ENCODE results near the gene CKM. TPM values are rescaled to one million over a fixed set of nuclear protein-coding genes. Genes with fewer than 3 reads are reported as not detected.

CKM gene
- not detected in 2 replicates for total RNA-seq (2014; rRNA removed; shearing (Covaris generic))

GRCh38 chr19:45322744-45323281 lies at the start of gene CKM:
TSS of gene CKM (minus strand) at chr19:45322875. CDS start at chr19:45319713, 3,162 bp downstream.
- H3K27me3 ChIP-seq (ENCODE audit: control insufficient read depth, insufficient read depth, low read length) = peaks cover 14% of the 10 kb centered on the region
- H3K4me3 ChIP-seq (ENCODE audit: insufficient read depth, low read depth, low read length) = peak within 1 kb of the TSS; percentile 44
- peak; percentile 72 for DNase-seq
- no peaks in the 10 kb centered on the region for H3K36me3 ChIP-seq (replicated peaks; ENCODE audit: control insufficient read depth, insufficient read depth, low read length)

DNA sequence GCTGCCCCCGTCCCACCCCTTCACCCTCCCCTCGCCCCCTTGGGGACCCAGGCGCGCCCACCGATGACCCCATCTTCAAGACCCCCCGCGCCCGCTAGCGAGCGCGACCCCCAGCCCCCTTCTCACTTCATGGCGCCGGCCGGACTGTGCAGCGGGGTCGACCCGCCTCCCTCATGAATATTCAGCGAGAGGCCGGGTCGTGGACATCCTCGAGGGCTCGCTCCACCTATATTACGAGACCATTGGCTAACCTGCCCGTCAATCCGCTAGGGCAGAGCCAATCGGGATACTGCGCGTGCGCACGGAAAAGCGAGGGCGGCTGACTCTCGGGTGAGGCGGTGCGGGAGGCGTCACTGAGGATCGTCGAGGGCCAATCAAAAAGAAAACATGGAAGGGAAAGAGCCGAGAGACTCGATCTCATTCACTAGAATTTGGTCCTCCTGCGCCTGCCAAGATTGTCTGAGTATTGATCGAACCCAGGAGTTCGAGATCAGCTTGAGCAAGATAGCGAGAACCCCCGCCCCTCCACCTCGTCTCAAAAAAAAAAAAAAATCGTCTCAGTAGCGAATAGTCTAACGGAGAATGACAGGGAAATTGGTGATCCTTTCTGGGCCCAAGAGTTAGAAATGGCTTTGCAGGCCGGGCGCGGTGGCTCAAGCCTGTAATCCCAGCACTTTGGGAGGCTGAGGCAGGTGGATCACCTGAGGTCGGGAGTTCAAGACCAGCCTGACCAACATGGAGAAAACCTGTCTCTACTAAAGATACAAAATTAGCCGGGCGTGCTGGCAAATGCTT lies 47.9 kb upstream of the CKM start, which contains the start of gene ERCC2:
Gene ERCC2 (minus strand): TSS at position 164 of the 795 bp plus-strand sequence. CDS start 33 bp downstream, at position 131.
- peak within 1 kb of the TSS; percentile 94 for H3K4me3 ChIP-seq (ENCODE audit: insufficient read depth, low read depth, low read length)
- peaks cover 9% of the 10 kb centered on the region for H3K36me3 ChIP-seq (replicated peaks; ENCODE audit: control insufficient read depth, insufficient read depth, low read length)
- peak; percentile 100 for DNase-seq
- no peaks in the 10 kb centered on the region for H3K27me3 ChIP-seq (ENCODE audit: control insufficient read depth, insufficient read depth, low read length)

DNA sequence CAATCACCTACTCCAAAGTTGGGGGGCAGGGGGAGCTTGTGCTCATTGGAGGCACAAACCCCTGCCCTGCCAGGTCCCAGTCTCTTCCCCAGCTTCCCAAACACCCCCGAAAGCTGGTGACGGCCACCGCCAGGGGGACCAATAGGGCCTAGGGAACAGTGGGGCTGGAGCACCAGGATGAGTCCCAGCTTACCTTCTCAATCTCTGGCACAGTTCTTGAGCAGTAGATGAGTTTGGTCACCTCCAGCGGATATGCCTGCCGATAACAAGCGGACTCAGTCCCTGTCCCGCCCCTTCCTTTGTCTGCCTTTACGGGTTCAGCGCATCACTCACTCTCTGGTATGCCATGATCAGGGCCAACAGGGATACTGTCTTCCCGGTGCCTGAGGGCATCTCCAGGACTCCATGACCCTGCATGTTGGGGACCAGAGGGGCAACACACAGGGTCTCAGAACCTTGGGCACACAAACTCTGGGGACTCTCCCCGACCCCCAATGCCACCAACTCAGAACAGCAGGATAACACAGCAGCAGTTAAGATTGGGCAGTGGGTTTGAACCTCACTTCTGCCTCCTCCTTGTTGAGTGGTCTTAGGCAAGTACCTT lies 46.2 kb upstream of the CKM start:
- DNase-seq = peak; percentile 68
- H3K4me3 ChIP-seq (ENCODE audit: insufficient read depth, low read depth, low read length) = no peak overlapping the region
- peaks cover 13% of the 10 kb centered on the region for H3K36me3 ChIP-seq (replicated peaks; ENCODE audit: control insufficient read depth, insufficient read depth, low read length)
- no peaks in the 10 kb centered on the region for H3K27me3 ChIP-seq (ENCODE audit: control insufficient read depth, insufficient read depth, low read length)

DNA sequence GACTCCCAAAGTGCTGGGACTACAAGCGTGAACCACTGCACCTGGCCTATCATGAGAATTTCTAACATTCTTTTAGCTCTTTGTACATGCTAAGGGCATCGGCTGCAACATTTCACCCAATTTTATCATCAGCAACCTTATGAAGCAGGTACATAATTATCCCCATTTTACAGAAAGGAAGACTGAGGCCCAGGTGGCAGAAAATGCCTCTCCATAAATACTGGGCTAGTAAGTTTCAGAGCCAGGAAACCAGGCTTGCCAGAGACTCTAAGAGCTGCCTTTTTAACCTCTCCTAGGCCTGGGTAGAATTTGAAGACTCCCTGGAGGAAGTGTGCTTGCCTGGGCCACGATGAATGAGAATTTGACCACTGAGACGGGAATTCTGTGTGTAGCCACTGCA lies 45.5 kb upstream of the CKM start:
- no peak overlapping the region for H3K4me3 ChIP-seq (ENCODE audit: insufficient read depth, low read depth, low read length)
- no peak for DNase-seq
- no peaks in the 10 kb centered on the region for H3K27me3 ChIP-seq (ENCODE audit: control insufficient read depth, insufficient read depth, low read length)
- peaks cover 14% of the 10 kb centered on the region for H3K36me3 ChIP-seq (replicated peaks; ENCODE audit: control insufficient read depth, insufficient read depth, low read length)

GRCh38 chr19:45364696-45365095 lies 42.0 kb upstream of the CKM start:
- Histone ChIP-seq H3K4me3 (ENCODE audit: insufficient read depth, low read depth, low read length) (no peak overlapping the region), H3K36me3 (replicated peaks; ENCODE audit: control insufficient read depth, insufficient read depth, low read length) (peaks cover 34% of the 10 kb centered on the region), H3K27me3 (ENCODE audit: control insufficient read depth, insufficient read depth, low read length) (no peaks in the 10 kb centered on the region)
- DNase-seq = peak; percentile 30

DNA sequence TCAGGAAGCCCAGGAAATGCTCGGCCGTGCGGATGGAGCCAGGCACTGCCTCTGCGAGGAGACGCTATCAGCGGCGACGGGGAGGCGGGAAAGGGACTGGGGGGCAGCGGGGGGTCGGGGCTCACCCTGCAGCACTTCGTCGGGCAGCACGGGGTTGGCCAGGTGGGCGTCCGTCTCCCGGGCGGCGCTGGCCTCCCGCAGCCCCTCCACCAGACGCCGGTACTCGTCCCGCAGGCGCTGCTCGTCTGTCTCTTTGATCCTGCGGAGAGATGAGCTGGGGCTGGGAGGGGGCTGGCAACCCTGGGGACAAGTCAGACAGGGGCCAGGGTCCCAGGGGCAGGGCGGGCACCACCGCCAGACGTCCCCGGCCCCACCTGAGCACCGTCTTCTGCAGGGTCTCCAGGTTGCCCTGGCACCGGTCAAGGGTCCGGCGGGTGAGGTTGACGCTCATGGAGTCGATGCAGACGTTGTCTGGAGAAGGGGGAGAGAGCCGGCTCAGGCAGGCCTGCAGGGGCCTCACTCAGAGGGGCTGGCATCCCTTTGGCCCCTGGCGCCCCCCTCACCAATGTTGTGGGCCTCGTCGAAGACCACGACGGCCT lies 41.3 kb upstream of the CKM start:
- H3K4me3 ChIP-seq (ENCODE audit: insufficient read depth, low read depth, low read length) = no peak overlapping the region
- peaks cover 40% of the 10 kb centered on the region for H3K36me3 ChIP-seq (replicated peaks; ENCODE audit: control insufficient read depth, insufficient read depth, low read length)
- H3K27me3 ChIP-seq (ENCODE audit: control insufficient read depth, insufficient read depth, low read length) = no peaks in the 10 kb centered on the region
- DNase-seq = peak; percentile 57

GRCh38 chr19:45362291-45362690 lies 39.6 kb upstream of the CKM start:
- no peak overlapping the region for H3K4me3 ChIP-seq (ENCODE audit: insufficient read depth, low read depth, low read length)
- no peaks in the 10 kb centered on the region for H3K27me3 ChIP-seq (ENCODE audit: control insufficient read depth, insufficient read depth, low read length)
- H3K36me3 ChIP-seq (replicated peaks; ENCODE audit: control insufficient read depth, insufficient read depth, low read length) = peaks cover 43% of the 10 kb centered on the region
- peak; percentile 39 for DNase-seq

DNA sequence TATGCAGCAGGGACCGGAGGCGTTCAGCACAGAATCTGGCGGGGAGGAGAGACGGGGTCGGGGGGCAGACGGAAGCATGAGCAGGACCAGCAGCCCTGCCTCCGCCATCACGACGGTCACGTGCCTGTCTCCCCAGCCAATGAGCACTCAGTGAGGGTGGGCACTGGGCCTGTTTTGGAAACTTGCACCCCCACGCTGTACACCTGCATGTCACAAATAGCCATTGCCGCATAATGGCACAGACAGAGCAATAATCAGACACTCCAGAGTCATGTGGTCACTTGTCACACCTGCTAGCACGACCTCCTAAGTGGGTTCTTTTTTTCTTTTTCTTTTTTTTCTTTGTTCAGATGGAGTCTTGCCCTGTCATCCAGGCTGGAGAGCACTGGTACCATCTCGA lies 38.9 kb upstream of the CKM start:
- peaks cover 48% of the 10 kb centered on the region for H3K36me3 ChIP-seq (replicated peaks; ENCODE audit: control insufficient read depth, insufficient read depth, low read length)
- H3K27me3 ChIP-seq (ENCODE audit: control insufficient read depth, insufficient read depth, low read length) = no peaks in the 10 kb centered on the region
- peak; percentile 30 for DNase-seq
- no peak overlapping the region for H3K4me3 ChIP-seq (ENCODE audit: insufficient read depth, low read depth, low read length)

GRCh38 chr19:45358213-45358792 lies 35.6 kb upstream of the CKM start:
- no peaks in the 10 kb centered on the region for H3K27me3 ChIP-seq (ENCODE audit: control insufficient read depth, insufficient read depth, low read length)
- peaks cover 65% of the 10 kb centered on the region for H3K36me3 ChIP-seq (replicated peaks; ENCODE audit: control insufficient read depth, insufficient read depth, low read length)
- peak; percentile 40 for DNase-seq
- no peak overlapping the region for H3K4me3 ChIP-seq (ENCODE audit: insufficient read depth, low read depth, low read length)

- DNase-seq = peak; percentile 54
- Histone ChIP-seq H3K27me3 (ENCODE audit: control insufficient read depth, insufficient read depth, low read length) (no peaks in the 10 kb centered on the region), H3K36me3 (replicated peaks; ENCODE audit: control insufficient read depth, insufficient read depth, low read length) (peaks cover 62% of the 10 kb centered on the region), H3K4me3 (ENCODE audit: insufficient read depth, low read depth, low read length) (no peak overlapping the region)
Measured at GRCh38 chr19:45357445-45357783, 34.7 kb upstream of the CKM start.

DNA sequence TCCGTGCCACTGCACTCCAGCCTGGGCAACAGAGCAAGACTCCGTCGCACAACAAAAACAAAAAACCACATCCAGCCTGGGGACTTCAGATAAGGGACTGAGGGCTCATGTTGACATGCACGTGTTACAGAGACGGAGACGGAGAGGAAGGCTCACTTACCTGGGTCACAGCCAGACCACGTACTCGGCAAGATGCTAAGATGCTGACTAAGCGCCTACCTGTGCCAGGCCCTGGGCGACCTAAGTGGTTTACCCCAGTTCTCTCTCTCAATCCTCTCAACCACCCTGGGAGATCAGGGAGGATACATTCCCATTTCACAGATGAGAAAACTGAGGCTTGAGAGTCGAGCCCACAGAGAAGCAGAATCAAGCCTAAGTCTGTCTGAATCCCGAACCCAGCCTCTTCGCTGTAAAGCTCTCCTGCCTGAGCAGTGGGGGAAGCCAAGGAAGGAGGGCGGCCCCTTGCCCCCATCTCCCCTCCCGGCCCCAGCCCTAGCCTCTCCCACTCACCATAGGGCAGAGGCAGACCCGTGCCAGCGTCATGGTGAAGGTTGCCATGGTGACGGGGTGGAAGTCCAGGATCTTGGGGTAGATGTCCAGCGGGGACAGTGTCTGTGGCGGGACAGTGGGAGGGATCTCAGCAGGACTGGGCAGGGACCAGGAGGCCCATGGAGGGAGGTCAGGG lies 34.2 kb upstream of the CKM start:
- no peaks in the 10 kb centered on the region for H3K27me3 ChIP-seq (ENCODE audit: control insufficient read depth, insufficient read depth, low read length)
- peaks cover 62% of the 10 kb centered on the region for H3K36me3 ChIP-seq (replicated peaks; ENCODE audit: control insufficient read depth, insufficient read depth, low read length)
- DNase-seq = peak; percentile 30
- no peak overlapping the region for H3K4me3 ChIP-seq (ENCODE audit: insufficient read depth, low read depth, low read length)

DNA sequence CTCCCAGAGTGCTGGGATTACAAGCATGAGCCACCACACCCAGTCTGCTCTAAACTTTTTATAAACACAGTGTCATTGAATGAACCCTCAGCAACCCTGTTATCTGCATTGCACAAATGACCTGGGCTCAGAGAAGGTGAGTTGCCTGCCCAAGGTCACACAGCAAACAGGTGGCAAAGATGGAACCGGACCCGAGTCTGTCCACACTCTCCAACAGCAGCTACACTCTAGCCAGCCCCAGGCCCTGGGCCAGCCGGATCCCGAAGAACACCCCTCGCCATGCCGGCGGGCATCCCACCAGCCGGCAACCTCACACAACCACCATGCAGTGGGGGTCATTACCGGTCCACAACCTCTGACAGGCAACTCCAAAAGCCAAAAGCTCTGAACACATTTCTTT lies 33.2 kb upstream of the CKM start:
- H3K36me3 ChIP-seq (replicated peaks; ENCODE audit: control insufficient read depth, insufficient read depth, low read length) = peaks cover 59% of the 10 kb centered on the region
- peak; percentile 32 for DNase-seq

GRCh38 chr19:45355402-45355801 lies 32.7 kb upstream of the CKM start:
- Histone ChIP-seq H3K4me3 (ENCODE audit: insufficient read depth, low read depth, low read length) (no peak overlapping the region), H3K27me3 (ENCODE audit: control insufficient read depth, insufficient read depth, low read length) (no peaks in the 10 kb centered on the region), H3K36me3 (replicated peaks; ENCODE audit: control insufficient read depth, insufficient read depth, low read length) (peaks cover 58% of the 10 kb centered on the region)
- peak; percentile 28 for DNase-seq

More for the DNA sequence above, 33.2 kb upstream of the CKM start:
- H3K27me3 ChIP-seq (ENCODE audit: control insufficient read depth, insufficient read depth, low read length) = no peaks in the 10 kb centered on the region
- no peak overlapping the region for H3K4me3 ChIP-seq (ENCODE audit: insufficient read depth, low read depth, low read length)

DNA sequence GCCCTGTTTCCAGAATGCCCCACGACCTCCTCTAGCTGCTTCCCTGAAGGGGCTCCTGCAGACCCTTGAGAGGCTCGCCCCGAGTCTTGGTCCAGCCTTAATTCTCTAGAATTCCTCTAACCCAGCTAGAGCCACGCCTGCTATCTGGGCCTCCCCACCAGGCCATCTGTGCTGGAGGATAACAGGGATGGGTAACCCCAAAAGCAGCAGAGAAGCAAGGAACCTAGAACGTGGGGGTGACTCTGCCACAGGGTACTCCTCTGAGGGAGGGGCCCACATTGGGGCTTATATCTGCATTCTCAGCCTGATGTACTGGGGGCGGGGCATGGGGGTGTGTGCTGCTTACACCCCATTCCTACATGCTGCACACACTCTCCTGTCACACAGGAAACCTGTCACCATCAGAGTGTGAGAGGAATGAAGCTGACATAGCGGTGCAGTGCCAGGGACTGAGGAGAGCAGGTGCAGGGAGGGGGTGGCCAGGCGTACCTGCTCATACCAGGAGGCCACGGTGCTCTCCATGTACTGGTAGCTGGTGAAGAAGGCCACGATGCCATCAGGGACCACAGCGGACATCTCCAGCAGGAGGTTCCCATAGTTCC lies 31.7 kb upstream of the CKM start:
- peaks cover 55% of the 10 kb centered on the region for H3K36me3 ChIP-seq (replicated peaks; ENCODE audit: control insufficient read depth, insufficient read depth, low read length)
- peak; percentile 30 for DNase-seq
- H3K27me3 ChIP-seq (ENCODE audit: control insufficient read depth, insufficient read depth, low read length) = no peaks in the 10 kb centered on the region
- no peak overlapping the region for H3K4me3 ChIP-seq (ENCODE audit: insufficient read depth, low read depth, low read length)

Measured in H7 (cell line).